ENCODE data around the gene WDR62. TPM values are rescaled to one million over a fixed set of nuclear protein-coding genes. Genes with fewer than 3 reads are reported as not detected.
A peak's percentile ranks its signal among the peaks of the same experiment; 100 is the strongest.
"Not testable (repeated sequence)": the region's sequence is repeated elsewhere in the genome, so short reads cannot be mapped to it uniquely, and the experiment has no call there.

The WDR62 gene
- total and polyA plus RNA-seq, 12 donors: 1.6 to 33.7 (median 12.9) TPM

DNA sequence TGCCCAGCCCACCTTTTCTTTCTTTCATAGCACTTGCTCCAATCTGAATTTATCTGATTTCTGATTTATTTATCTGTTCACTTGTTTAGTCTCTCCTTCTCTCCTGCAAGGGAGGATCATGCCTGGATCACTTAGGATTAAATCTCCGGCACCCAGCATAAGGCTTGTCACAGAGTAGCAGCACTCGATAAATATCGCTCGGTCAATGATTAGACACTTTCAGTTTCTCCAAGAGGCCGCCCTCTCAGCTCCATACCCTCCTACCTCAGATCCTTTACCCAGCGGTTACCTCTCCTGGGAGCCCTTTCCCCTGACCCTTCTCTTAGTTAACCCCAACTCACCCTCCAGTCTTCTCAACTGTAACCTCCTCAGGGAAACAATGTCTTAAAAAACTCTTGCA lies 23.4 kb upstream of the WDR62 start:
- DNase-seq: no peak
- H3K4me3 ChIP-seq: no peak overlapping the region
- intact Hi-C loops (cut with DNase I): no loop called here
- no peak overlapping the region for H3K27ac ChIP-seq
- TF ChIP-seq, protein P1, sequence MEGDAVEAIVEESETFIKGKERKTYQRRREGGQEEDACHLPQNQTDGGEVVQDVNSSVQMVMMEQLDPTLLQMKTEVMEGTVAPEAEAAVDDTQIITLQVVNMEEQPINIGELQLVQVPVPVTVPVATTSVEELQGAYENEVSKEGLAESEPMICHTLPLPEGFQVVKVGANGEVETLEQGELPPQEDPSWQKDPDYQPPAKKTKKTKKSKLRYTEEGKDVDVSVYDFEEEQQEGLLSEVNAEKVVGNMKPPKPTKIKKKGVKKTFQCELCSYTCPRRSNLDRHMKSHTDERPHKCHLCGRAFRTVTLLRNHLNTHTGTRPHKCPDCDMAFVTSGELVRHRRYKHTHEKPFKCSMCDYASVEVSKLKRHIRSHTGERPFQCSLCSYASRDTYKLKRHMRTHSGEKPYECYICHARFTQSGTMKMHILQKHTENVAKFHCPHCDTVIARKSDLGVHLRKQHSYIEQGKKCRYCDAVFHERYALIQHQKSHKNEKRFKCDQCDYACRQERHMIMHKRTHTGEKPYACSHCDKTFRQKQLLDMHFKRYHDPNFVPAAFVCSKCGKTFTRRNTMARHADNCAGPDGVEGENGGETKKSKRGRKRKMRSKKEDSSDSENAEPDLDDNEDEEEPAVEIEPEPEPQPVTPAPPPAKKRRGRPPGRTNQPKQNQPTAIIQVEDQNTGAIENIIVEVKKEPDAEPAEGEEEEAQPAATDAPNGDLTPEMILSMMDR (IDR thresholded peaks at IDR 0.05): no peak
- 95 to 96% methylated on average over 6 of the region's 6 CpGs for WGBS, 2 donors
- H3K4me1 ChIP-seq: peaks cover 0 to 16% (median 10%) of the 10 kb centered on the region in 9 donors
- peaks cover 0 to 11% (median 0%) of the 10 kb centered on the region in 7 donors for H3K27me3 ChIP-seq
- ATAC-seq: no peak
- H3K9me3 ChIP-seq: no peaks in the 10 kb centered on the region
- peaks cover 0 to 17% (median 0%) of the 10 kb centered on the region in 9 donors for H3K36me3 ChIP-seq

- TF ChIP-seq, protein P1 (IDR thresholded peaks at IDR 0.05): peak in 2 of 9 donors; percentile 10 to 17
- H3K36me3 ChIP-seq: peaks cover 0 to 12% (median 0%) of the 10 kb centered on the region in 9 donors
- H3K9me3 ChIP-seq: no peaks in the 10 kb centered on the region
- peaks cover 0 to 11% (median 0%) of the 10 kb centered on the region in 7 donors for H3K27me3 ChIP-seq
- ATAC-seq (peak; percentile 78 to 91 (median 85)), DNase-seq (peak; percentile 70 to 75)
- H3K4me1 ChIP-seq: peaks cover 0 to 16% (median 10%) of the 10 kb centered on the region in 9 donors
- peak within 1 kb of the TSS; percentile 38 to 65 (median 52) for H3K4me3 ChIP-seq
- WGBS, 2 donors: 4 to 5% methylated on average over 49 to 51 of the region's 51 CpGs
- peak within 1 kb of the TSS in 6 of 10 donors; percentile 21 to 62 (median 33) for H3K27ac ChIP-seq
- intact Hi-C loops (cut with DNase I): no loop called here
These were observed 22.2 kb upstream of the WDR62 start, which contains the start of gene CLIP3 for GRCh38 chr19:36032251-36033104. TSS of gene CLIP3 (minus strand) at chr19:36032873. CDS start at chr19:36032357, 516 bp downstream.

DNA sequence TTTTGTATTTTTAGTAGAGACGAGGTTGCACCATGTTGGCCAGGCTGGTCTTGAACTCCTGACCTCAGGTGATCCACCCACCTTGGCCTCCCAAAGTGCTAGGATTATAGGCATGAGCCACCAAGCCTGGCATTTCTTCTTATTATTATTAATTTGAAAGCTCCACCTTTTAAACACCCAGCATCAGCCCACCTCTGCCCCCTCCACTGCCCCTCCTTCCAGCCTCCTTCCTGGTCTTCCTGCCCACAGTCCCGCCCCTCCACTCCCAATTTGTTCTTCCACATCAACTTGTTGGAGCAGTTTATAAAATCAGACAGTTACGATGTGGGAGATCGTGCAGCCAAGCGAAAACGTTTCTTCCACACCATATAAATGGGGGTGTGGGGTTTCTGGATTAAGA lies 14.2 kb upstream of the WDR62 start:
- H3K4me1 ChIP-seq: peaks cover 0 to 11% (median 0%) of the 10 kb centered on the region in 9 donors
- no peak for ATAC-seq
- TF ChIP-seq, protein P1 (IDR thresholded peaks at IDR 0.05): no peak
- H3K36me3 ChIP-seq: peaks cover 0 to 21% (median 0%) of the 10 kb centered on the region in 9 donors
- DNase-seq: no peak
- H3K27ac ChIP-seq: no peak overlapping the region
- H3K9me3 ChIP-seq: peaks cover 0 to under 1% (median 0%) of the 10 kb centered on the region in 11 donors
- WGBS, 2 donors: 91% methylated on average over 6 of the region's 6 CpGs
- intact Hi-C loops (cut with DNase I): no loop called here
- H3K27me3 ChIP-seq: no peaks in the 10 kb centered on the region
- H3K4me3 ChIP-seq: no peak overlapping the region

GRCh38 chr19:36041092-36041491 lies 13.6 kb upstream of the WDR62 start:
- intact Hi-C loops (cut with DNase I); H3K27ac ChIP-seq: not testable (repeated sequence)

More at GRCh38 chr19:36041092-36041491, 13.6 kb upstream of the WDR62 start:
- Histone ChIP-seq H3K36me3 (peaks cover 0 to 22% (median 0%) of the 10 kb centered on the region in 9 donors), H3K4me1 (peaks cover 0 to 11% (median 0%) of the 10 kb centered on the region in 9 donors)
- DNase-seq, H3K27me3 ChIP-seq, ATAC-seq, H3K4me3 ChIP-seq, H3K9me3 ChIP-seq: not testable (repeated sequence)
- WGBS, 2 donors: 90 to 94% methylated on average over 6 of the region's 6 CpGs

All from heart right ventricle (tissue), 16 donors.